COR-L47 (cell line): ENCODE data around the gene ANKRD33B.
"Not testable (repeated sequence)": the region's sequence is repeated elsewhere in the genome, so short reads cannot be mapped to it uniquely, and the experiment has no call there.

Experiments used
- DNase-seq: peaks from one replicate; lab custom pipeline; 2025; lab: John Stamatoyannopoulos, UW

The ANKRD33B gene

DNA sequence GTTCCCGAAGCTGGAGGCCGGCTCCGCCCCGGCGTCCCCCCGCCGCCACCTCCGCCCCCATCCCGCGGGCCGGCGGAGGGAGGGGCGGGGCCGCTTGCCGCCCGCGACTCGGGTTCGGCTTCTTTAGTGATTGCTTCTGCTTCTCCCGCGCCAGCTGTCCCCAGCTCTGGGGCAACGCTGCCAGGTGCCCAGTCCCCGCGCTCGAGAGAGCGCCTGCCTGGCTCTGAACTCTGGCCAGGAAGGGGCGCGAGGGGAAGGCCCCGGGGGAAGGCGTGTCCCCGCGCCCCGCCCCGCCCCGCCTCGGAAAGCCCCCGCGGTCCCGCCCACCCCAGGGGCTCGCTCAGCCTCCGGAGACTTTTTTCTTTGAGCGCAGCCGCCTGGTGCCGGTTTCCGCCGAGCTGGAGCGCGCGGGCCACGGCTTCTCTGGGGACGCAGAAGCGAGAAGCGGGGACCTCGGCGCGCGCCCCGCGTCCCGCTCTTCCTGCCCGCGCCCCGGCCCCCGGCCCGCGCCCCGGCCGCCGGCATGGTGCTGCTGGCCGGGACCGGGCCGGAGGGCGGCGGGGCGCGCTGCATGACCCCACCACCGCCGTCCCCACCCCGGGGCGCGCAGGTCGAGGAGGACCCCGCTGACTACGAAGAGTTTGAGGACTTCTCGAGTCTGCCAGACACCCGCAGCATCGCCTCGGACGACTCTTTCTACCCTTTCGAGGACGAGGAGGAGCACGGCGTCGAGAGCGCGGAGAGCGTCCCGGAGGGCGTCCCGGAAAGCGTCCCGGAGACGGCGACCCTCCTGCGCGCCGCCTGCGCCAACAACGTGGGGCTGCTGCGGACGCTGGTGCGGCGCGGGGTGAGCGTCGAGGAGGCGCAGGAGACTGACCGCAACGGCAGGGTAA lies at the start of gene ANKRD33B:
ANKRD33B (plus strand) TSS at position 126 of the 893 bp plus-strand sequence; CDS start at position 524, 398 bp downstream.
- DNase-seq: peak; percentile 8

DNA sequence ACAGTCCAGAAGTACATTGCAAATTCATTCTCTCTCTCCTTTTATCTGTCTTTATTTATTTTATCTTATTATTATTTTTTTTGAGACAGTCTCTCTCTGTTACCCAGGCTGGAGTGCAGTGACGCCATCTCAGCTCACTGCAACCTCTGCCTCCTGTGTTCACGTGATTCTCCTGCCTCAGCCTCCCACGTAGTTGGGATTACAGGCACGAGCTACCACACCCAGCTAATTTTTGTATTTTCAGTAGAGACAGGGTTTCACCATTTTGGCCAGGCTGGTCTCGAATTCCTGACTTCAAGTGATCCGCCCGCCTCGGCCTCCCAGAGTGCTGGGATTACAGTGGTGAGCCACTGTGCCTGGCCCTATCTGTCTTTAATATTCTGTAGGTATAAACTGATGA lies 49.3 kb upstream of the ANKRD33B start:
- not testable (repeated sequence) for DNase-seq

DNA sequence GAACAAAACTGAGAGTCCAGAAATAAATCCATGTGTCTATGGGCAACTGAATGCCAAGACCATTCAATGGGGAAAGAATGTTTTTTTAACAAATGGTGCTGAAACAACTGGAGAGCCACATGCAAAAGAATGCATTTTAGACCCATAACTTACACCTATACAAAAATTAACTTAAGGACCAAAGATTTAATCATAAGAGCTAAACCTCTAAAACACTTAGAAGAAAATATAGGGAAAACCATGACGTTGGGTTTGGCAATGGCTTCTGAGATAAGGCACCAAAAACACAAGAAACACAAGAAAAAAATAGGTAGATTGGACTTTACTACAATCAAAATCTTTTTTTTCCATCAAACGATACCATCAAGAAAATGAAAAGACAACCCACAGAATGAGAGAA lies 48.4 kb upstream of the ANKRD33B start:
- DNase-seq: no peak

DNA sequence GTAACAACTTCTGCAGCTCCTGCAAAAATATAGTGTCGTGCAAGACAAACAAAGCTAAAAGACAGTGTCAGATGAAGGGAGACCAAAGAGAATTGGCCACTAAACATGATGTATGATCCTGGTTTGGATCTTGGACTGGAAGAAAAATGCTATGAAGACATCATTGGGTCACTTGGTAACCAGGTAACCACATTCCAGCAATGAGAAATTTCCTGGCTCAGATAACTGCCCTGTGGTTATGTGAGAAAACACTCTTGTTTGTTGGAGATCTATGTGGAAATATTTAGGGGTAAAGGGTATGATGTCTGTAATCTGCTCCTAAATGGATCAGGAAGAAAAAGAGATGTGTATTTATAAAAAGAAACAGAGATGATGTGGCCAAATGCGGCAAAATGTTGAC lies 45.5 kb upstream of the ANKRD33B start:
- no peak for DNase-seq

DNA sequence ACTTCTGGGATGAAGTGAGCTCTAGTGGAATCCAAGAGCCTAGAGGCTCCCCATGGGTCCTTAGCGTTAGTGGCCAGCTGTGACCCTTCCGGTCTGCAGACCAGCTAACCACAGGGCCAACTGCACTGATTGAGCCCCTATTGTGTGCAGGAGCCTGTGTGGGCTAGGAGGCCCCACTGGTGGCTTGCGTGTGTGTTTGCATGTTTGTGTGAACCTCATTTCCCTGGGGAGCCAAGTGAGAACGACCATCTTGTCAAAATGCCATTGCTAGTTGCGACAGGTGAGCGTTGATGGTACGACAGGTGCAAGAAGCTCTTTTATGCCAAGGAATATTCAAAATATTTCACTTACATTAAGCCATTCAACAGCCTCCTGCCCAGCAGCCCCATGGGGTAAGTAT lies 44.1 kb upstream of the ANKRD33B start:
- DNase-seq: no peak

DNA sequence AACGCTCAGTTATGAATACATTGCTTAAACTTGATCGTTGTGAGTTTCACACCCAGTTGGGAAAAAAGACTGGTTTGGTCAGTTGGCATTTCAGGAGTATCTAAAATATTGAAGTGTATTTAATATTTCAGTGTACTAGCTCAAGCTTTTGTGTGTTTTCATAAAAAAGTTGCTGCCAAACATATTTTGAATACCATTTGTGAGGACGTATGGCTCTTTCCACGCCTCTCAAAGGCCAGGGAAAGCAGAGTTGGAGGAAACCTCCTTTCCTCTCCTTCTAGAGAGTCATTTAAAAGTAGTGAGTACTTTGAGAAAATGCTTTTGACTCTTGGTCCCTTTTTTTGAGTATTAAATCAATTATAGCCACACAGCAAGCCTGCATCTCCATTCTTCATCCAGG lies 43.2 kb upstream of the ANKRD33B start:
- DNase-seq: no peak

DNA sequence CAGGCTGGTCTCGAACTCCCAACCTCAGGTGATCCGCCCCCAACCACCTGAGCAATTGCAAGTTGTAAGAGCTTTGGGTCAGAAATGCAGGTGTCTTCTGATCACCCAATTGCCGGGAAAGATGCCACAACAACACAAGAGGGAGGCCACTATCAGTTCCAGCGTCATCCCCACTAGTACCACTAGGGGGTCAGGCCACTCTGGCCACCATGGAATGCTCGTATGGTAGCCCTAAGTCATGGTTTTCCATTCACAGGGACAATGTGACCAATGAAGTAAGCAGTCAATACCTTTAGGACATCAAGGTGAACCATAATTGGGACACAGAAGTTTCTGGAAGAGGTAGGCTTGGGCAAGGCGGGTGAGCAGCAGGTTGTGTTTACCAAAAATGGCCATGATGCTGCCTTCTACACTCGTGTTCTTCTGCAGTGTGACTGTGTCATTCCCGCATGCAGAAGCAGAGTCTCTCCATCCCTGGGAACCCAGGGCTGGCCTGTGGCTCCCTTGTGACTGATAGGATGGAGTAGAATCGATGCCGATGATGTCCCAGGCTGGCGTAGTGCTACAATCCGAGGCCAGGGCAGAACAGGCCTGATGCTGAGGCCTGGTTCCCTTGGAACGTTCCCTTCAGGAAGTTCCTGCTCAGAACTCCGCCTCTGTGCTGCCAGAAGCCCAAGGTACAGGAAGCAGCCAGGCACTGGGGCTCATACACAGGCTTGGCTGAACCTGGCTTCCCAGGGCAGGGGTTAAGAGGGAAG lies 42.2 kb upstream of the ANKRD33B start:
- no peak for DNase-seq

DNA sequence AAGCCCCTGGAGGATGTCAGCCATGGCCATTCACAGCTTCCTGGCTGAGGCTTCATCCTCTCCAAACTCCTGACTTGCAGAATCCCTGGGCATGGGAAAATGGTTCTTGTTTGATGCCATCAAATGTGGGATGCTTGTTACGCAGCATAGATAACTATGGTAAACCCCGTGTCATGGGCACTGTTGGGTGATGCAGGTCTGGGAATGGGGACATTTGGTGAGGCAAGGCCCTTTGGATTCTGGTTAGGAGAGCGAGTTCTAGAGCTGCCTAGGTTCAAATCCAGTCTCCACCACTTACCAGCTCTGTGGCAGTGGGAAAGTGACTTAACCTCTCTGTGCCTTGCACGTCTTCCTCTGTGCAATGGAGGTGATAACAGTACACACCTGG lies 41.7 kb upstream of the ANKRD33B start:
- DNase-seq: no peak

DNA sequence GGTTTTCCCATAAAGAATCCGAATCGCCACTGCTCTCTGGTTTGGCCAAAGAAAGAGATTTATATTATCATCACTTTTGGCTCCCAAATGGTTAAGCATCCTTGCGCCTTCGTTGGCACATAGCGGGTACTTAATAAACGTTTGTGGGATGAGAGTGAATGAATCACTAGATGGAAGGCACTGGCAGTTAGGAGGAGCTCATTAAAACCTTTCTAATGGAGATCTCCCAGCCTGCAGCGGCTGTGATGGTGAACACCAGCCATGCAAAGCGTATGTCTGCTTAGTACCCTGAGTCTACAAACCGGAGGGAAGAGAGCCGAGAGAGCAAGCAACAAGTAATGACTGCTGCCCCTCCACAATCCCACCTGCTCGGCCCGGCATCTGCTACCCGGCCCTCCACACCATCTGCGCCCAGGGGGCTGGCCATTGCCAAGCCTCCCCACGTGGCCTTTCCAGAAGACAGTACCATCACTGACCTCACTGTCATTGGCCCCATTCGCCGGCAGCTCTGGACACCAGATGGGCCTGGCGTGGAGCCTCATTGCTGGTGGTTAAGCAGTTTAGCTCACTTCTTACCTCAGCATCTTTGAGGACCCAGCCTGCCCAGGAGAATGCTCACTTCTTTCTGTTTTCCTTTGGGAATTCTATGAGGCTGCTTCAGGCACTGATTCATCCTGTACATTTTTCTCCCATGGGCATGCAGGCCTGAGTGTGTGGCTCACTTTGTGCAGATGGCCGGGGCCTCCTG lies 39.3 kb upstream of the ANKRD33B start:
- DNase-seq: no peak

DNA sequence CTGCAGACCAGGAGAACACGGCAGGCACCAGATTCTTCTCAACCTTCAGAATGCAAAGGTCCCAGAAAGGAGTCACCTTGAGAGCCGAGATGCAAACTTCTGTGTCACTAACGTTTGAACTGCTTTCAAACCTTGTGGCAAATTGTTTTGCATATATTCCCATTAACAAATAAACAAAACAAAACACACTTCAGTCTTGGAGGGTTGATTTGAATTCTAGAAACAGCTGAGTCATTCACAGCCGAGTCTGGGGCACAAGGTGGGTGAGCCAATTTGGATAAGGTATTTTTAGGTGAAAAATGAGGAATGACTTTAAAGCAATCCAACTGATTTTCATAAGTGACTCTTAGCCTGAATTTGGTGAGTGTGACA lies 38.8 kb upstream of the ANKRD33B start:
- DNase-seq: no peak

DNA sequence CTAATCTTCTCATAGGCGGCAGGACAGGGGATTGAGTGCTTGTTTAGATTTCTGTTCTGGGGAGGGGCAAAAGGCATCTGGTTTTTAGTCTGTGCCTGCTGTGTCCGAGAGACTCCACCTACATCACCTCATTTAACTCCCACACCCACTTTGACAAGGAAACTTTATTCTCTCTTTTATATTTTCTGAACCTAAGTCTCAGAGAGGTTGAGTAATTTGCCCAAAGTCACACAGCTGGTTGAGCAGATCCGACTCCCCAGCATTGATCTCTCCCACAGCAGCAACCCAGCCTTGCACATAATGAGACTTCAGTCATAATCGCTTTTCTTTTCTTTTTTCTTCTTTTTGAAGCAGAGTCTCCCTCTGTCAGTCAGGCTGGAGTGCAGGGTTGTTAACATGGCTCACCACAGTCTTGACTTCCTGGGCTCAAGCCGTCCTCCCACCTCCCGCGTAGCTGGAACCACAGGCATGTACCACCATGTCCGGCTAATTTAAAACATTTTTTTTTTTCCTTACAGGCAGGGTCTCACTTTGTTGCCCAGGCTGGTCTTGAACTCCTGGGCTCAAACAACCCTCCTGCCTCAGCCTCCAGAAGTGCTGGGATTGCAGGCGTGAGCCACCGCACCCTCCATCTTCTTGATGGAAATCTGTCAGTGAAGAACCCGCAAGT lies 36.5 kb upstream of the ANKRD33B start:
- DNase-seq: no peak

DNA sequence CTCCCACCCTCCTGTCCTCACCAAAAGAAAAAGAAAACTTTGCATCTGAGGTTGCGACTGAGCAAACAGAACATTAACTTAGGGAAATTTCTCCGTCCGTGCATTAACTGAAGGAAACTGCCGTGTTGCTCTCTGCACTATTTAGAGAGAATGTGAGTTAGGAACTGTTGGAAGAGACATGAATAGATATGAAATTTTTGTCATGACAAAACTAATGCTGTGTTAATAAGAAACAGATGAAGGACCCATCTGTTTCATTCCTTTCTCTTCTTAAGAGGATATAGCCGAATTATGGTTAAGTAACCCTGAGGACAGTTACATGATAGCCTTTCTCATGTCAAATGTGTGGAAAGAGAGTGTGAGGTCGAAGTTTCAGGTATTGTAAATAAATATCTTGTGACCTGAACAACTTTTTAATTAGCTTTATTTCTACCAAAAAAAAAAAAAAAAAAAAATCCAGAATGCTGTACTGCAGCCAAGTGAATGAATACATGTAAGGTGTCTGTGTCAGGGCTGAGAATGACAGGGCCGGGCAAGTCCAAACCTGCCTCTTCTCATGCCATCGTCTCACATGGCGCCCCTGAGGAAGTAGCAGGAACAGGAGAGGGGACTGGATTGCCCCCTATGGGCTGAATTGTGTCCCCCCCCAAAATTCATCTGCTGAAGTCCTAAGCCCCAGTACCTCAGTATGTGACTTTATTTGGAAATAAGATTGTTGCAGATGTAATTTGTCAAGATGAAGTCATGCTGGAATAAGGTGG lies 35.6 kb upstream of the ANKRD33B start:
- no peak for DNase-seq

DNA sequence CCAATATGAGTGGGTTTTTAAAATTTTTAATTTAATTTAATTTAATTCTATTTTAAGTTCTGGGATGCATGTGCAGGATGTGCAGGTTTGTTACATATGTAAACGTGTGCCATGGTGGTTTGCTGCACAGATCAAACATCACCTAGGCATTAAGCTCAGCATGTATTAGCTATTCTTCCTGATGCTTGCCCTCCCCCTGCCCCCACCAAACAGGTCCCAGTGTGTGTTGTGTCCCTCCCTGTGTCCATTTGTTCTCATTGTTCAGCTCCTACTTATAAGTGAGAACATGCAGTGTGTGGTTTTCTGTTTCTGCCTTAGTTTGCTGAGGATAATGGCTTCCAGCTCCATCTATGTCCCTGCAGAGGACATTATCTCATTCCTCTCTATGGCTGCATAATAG lies 35.0 kb upstream of the ANKRD33B start:
- DNase-seq: no peak

DNA sequence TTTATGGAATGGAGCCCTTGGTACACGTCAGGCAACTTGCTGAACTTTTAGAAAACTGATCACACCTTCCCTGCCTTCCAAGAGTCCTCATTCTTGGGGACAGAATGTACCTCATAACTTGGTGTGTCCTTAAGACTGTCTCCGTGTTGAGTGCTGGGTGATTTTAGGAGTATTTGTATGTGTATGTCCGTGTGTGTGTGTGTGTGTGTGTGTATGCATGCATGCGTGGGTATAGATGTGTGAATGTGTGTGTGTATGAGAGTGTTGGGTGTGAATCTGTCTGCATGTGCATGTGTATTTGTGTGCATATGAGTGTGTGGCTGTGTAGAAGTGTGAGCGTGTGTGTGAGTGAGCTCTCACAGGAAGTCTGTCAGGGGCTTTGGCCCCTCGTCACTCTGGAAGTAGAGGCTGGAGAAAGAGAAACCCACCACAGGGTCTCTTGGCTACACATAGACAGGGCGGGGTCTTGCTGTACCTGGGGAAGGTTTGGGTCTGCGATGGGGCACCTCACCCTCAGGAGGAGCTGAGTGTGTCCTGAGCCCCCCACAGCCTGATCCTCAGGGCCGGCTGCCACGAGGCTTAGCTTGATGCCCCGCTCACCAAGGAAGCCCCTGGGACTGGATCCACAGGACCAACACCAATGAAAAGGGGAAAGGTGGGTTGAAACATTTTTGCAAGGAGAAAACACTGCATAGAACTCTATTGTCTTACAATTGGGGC lies 33.1 kb upstream of the ANKRD33B start:
- no peak for DNase-seq

DNA sequence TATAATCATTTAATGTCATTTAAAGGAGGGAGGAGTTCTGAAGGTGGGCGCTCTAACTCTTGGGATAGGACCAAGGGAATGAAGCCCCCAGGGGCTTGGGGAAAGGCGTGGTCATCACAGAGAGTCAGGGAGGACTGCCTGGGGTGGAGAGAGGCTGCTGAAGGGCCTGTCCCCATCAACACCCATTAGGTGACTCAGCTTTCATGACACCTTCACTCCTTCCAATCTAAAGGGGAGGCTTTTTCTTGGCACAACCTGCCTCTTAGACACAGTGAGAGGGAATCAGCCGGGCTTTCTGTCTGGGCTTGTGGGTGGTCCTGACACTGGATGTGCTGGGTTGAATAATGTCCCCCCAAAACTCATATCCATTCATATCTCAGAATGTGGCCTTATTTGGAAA lies 31.4 kb upstream of the ANKRD33B start:
- DNase-seq: no peak

DNA sequence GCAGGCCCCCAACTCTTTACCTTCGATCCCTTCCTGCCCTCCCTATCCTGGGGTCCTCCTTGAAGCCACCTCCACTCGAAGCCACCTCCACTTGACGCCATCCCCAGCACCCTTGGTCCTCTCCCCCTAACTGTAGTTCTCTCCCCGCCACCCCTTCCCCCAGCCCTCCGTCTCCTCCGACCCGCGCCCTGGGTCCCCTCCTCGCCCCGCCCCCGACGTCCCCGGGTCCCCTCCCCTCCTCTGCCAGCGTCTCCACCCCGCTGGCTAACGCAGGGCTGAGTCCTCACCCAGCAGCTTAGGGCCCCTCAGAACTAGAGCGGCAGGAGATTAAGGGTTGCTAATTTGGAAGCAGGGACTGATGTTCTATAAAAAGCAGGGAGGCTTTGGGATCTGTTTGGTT lies 30.6 kb upstream of the ANKRD33B start:
- DNase-seq: no peak

DNA sequence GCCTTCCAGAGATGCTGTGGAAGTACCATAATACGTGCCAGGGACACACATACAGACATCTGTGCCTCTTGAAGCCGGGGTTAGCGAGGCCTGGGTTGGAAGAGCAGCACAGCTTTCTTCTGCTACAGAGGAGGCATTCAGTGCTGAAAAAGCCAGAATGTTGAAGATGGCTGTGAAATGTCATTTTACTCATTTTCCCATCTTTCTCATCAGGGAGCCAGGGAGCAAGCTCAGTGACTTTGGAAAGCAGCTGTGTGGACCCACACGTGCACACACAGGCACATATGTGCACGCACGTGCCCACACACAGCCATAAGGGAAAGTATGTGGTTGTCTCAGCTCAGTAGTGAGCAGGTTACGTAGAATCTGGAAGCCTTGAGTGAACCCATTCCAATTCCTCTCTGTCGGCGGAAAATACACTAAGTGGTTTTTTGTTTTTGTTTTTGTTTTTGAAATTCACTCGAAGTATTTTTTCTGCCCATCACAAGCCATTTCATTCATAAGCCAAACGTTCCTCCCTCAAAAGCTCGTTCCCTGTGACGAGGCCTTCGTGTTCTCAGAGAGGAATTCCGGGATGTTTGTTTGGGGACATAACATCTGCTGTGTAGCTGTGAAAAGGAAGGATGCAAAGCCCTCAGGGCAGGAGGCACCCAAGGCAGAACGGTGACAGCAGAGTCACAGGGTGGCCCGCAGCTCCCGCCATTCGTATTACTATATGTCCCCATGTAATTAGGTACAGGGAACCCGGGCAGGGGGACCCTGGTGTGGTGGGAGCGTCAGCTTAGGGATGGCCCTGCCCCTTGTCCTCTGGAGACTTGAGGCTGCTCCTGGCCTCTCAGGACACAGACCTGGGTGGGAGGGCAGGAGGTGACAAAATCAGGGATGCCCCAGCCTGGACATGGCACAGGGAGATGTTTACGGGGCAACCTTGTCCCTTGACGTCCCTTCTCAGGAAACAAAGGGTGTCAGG lies 29.0 kb upstream of the ANKRD33B start:
- DNase-seq: no peak

DNA sequence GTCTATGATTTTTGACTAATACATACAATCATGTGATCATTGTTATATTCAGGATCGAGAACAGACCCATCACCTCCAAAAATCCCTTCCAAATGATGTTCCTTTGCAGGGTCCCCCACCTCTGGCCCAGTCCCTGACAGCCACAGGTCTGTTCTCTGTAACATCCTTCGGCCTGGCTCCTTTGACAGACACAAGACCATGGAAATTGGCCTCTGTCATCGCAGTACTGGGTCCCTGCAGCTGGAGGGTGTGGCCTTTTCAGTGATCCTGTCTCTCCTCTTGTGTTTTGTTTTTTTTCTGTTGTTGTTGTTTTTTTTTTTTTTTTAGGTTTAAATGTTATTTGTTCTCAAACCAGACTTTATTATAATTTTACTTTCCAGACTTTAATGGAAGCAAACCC lies 27.4 kb upstream of the ANKRD33B start:
- no peak for DNase-seq

DNA sequence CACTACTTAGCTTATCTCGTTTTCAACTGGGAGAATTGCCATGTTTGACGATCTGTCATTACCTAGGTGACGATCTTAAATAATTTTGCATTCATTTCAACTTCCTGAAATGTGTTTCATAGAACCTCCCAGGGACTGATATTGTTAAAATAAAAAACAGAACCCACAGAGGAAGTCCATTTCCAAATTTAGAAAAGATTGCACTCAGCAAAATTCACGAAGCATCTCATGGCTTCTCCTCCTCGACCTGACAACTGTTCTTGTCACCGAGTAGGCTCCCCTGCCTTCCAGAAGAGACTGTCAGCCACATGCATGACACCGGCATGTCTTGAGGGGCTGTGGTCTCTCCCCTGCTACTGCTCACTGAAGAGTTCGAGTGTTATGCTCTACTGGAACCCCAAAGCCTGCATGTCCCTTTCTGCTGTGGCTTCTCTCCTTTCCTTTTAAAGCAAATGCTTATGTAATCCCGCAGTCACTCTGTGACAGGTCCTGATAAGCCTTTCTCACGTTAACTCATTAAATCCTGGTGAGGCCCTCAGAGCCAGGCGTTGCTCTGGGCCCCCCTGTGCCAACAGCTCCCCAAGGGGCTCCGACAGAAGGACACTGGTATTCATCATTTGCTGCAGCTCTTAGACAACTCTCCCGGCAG lies 26.8 kb upstream of the ANKRD33B start:
- no peak for DNase-seq
